ENCODE results near the gene CTDNEP1. TPM values are rescaled to one million over a fixed set of nuclear protein-coding genes. Genes with fewer than 3 reads are reported as not detected.

Gene CTDNEP1
- total RNA-seq: 100 to 1,000 TPM; 108 to 117 TPM
- long read RNA-seq, transcript CTDNEP1-210 (8 exons, 1,708 nt): major isoform, 35 of 51 reads
- long read RNA-seq, partial matches to known transcripts: 11 of 51 reads
- long read RNA-seq, other reads (novel, unspliced or antisense): 3 of 51 reads

DNA sequence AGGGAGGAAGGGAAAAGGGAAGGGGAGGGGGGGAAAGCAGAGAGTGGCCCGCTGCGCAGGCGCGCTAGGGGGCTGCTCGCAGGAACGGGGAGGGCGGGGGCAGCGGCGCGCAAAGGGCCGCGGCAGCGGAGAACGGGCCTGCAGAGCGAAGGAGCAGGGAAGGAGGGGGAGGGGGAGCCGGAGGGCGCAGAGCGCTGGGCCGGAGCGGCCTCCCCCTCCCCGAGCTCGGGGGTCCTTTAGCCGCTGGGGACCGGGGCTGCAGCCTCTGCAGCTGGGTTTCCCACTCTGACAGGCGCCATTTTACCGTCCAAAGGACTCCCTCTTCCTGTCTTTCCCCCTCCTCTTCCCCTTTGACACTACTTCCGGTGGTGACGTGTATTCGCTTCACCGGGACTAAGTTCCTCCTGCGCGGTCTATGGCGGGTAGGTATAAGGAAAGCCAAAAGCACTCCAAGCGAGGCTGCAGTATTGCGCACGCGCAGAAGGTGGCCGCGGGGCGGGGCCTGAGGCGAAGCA lies at the start of gene CTDNEP1:
Gene CTDNEP1 (minus strand): TSS at position 74 of the 515 bp plus-strand sequence. CDS start 438 bp downstream, outside the sequence.
- intact Hi-C loops (cut with DNase I, micrococcal nuclease): no loop called here
- DNase-seq (peak; percentile 97 to 99), ATAC-seq (peak; percentile 76)

DNA sequence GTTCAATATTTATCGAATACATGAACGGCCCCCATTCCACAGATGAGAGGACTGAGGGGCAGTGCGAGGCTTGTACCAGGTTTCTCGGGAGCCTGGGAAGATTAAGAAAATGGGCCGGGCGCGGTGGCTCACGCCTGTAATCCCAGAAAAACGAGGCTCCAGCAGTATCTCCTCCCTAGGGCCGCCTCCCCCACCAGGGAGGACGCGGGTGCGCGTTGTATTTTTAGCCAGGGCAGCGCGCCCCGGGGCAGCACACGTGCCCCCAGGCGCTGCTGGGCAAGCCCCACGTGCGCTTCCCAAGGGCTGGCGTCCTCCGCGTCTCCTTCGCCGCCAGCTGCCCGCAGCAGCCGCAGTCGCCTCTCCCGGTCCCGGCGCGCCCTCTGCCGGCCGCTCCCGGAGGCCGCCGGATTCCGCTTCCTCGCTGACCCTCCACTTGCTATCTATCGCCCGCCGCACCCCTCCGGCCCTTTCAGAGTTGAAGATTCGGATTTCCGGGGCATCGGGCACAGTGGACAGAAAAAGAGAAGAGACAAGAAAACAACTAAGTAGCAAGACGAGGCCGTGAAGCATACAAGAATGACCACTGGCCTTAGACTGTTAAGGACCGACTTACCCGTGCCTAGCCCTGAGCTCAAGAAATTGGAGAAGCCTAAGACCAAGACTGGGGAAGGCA lies 44.8 kb upstream of the CTDNEP1 start:
- DNase-seq (peak; percentile 78 to 81), ATAC-seq (peak; percentile 32)
- intact Hi-C loops (cut with DNase I, micrococcal nuclease): no loop called here

DNA sequence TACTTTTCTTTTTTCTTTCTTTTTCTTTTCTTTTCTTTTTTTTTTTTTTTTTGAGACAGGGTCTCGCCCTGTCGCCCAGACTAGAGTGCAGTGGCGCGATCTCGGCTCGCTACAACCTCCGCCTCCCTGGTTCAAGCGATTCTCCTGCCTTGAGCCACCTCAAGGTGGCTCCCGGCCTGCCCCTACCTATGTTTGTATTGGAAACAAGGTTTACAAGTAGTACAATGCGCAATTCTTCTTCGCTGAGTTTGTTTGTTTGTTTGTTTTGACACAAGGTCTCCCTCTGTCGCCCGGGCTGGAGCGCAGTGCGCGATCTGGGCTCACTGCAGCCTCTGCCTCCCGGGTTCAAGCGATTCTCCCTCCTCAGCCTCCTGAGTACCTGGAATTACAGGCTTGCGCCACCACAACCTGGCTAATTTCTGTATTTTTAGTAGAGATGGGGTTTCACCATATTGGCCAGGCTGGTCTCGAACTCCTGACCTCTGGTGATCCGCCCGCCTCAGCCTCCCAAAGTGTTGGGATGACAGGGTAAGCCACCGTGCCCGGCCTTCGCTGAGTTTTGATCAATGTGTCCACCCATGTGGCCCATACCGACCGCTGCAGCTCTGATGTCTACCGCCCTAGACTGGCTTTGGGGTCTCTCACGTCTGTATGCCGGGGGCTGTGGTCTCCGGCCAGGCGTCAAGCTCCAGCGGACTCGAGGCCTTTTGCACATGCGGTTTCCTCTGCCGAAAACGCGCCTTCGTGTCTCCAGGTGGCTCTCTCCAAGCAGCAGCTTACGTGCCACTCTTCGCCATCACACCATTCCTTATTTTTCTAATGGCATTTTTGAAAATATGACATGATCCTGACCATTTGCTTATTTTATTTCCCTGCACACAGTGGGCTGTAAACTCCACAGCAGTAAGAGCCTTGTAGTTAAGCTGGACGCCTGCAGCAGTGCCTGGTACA lies 44.0 kb upstream of the CTDNEP1 start:
- ATAC-seq (peak; percentile 34), DNase-seq (peak in 1 of 2 donors; percentile 47)
- intact Hi-C loops (cut with DNase I, micrococcal nuclease): loop anchor here in 1 of 2 donors (2.0 kb wide), 1 partner anchor 15 kb away; the partner anchor contains the start of gene SLC2A4

DNA sequence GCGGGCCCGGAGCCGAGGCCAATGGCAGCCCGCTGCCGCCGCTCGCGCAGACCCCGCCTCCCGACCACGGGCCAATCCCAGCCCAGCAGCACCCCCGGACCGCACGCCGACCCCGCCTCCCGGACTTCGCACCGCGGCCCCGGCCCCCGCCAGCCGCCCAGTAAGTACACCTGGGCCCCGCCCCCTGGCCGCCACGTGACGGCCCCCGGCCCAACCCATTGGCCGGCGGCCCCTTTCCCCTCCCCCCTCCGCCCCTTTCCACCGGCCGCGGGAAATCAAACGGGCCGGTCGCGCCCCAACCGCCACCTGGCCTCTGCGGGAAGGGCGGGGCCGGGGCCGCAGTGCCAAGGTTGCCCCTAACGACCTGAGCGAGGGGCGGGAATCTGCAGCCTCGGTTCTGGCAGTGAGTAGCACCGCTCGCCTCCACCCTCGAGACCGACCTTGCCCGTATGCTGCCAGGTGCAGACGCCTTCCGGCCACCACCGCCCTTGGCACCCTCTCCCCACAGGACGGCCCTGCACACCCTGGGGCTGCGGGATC lies 43.1 kb upstream of the CTDNEP1 start, which contains the start of gene YBX2:
Gene YBX2 (minus strand): TSS at position 26 of the 540 bp plus-strand sequence. CDS start 139 bp downstream, outside the sequence.
- DNase-seq: peak; percentile 95
- intact Hi-C loops (cut with DNase I, micrococcal nuclease): loop anchor here in 1 of 2 donors (2.0 kb wide), 1 partner anchor 14 kb away; the partner anchor contains the start of gene SLC2A4
- ATAC-seq: peak; percentile 81

DNA sequence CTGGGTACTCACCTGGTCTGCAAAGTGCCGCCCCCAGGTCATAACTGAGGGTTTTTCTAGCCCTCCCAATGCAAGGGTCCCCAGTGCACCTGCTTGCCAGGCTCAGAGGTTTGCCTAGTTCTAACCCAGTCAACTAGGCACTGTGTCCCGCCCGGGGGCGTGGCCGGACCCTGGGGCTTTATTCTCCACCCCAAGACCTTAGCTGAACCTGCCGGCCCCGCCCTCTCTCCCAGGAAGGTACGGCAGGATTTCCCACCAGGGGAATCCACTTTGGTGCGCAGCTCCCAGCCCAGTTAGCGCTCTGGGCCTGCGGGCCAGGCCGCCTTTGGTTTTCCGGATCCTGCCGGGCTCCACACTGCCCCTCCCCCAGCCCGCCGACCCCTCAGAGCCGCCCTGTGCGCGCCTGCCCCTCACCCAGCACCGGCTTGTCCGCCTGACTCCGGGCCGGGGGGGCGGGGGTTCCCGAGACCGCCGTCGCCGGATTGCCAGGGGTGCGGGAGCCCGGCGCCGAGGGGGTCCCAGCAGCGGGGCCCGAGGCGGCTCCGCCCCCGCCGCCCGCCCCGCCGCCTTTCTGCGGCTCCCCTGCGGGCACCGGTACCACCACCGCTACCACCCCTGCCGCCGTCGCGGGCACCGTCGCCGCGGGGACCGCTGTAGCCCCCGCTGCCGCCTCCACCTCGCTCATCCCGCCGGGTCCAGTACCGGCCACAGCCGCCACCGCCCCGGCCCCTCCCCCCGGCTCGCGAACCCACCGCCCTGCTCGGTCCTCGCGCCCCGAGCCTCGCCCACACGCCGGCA lies 42.5 kb upstream of the CTDNEP1 start:
- DNase-seq (peak; percentile 92 to 96), ATAC-seq (peak; percentile 56)
- intact Hi-C loops (cut with DNase I, micrococcal nuclease): loop anchor here in 1 of 2 donors (2.0 kb wide), 1 partner anchor 13 kb away; the partner anchor contains the start of gene SLC2A4

DNA sequence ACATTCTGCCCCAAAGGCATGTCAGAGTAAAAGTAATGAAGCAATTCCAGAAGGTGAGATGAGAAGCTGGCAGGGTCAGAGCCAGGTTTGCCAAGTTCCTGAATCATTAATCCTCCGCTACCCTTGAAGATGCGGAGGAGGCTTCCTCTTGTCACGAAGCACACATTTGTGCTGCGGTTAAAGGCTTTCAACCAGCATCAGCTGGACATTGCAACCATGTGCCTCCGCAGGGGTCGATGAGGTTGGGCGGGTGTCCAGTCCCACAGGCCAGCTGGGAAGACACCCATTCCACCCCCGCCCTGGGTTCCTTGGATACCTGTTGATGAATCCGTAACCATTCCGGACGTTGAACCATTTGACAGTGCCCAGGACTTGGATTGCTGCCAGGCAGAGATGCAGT lies 41.6 kb upstream of the CTDNEP1 start:
- ATAC-seq (no peak), DNase-seq (peak; percentile 45 to 49)
- intact Hi-C loops (cut with DNase I, micrococcal nuclease): no loop called here

DNA sequence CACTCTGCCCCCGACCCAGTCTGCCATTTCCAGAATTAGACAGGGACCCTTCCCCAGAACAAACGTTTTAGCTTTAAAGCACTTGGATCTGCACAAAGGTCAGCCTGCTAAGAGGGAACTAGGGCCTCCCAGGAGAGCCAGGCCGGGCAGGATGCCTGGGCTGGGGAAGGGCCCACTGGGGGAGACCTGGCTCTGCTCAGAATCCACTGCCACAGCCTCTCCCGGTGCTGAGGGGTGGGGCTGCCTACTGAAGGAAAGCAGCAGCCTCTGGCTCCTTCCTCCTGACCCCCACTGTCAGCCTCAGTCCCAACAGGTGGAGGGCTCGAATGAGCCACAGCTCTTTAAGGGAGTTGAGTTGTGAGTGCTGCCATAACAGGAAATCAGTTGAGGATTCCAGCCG lies 41.2 kb upstream of the CTDNEP1 start:
- intact Hi-C loops (cut with DNase I, micrococcal nuclease): no loop called here
- ATAC-seq (no peak), DNase-seq (peak in 1 of 2 donors; percentile 52)

DNA sequence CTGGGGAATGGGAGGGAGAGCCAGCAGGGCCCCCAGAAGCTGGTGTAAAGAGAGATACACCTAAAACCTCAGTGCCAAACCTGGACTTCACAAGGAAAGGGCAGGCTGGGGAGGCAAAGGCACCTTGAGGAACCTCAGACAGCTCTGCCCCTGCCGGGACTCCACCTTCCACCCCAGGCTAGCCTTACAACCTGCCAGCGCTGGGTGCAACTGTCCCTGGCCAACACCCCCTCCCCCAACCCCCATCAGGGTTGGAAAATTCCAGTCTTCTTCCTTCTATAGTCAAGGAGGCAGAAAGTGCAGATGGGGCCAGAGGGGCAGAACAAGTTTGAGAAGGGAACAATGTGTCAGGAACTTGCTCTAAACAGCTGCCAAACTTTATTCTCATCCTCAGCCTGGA lies 40.7 kb upstream of the CTDNEP1 start:
- no peak for DNase-seq
- no peak for ATAC-seq
- intact Hi-C loops (cut with DNase I, micrococcal nuclease): no loop called here

DNA sequence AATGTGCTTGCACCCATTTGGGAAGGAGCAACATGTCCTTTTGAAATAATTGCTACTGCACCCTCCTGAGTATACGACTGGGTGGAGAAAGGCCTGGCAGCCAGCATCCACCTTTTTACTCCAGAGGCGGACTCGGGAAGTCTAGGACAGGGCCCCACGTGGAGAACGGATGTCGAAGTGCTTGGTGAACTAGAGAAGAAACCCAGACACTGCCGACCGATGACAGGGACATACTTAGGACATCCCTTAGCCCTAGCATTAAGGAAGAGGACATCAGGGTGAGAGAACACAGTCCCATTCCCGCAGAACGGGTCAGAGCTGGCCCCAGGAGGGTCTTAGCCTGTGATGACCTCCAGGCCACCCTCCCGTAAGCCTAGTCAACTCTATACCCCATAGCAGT lies 39.2 kb upstream of the CTDNEP1 start:
- DNase-seq: no peak
- ATAC-seq: no peak
- intact Hi-C loops (cut with DNase I, micrococcal nuclease): no loop called here

DNA sequence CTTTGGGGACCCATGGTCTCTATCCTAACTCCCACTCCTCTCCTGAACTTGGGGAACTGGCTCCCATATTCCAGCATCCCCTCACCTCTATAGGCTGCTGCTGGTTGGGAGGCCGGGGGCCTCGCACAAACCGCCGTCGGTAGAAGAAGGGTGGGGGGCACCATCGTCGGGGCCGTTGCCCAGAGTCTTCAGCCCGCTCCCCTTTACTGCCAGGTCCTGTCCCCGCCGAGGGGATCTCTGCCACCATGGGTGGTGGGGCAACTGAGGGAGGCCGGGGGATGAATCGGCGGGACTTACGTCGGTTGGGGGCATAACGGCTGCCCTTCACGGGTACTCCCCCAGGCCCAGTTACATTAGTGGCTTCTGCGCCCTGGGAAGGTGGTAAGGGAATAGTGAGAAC lies 38.6 kb upstream of the CTDNEP1 start:
- DNase-seq (no peak), ATAC-seq (no peak)
- intact Hi-C loops (cut with DNase I, micrococcal nuclease): no loop called here

DNA sequence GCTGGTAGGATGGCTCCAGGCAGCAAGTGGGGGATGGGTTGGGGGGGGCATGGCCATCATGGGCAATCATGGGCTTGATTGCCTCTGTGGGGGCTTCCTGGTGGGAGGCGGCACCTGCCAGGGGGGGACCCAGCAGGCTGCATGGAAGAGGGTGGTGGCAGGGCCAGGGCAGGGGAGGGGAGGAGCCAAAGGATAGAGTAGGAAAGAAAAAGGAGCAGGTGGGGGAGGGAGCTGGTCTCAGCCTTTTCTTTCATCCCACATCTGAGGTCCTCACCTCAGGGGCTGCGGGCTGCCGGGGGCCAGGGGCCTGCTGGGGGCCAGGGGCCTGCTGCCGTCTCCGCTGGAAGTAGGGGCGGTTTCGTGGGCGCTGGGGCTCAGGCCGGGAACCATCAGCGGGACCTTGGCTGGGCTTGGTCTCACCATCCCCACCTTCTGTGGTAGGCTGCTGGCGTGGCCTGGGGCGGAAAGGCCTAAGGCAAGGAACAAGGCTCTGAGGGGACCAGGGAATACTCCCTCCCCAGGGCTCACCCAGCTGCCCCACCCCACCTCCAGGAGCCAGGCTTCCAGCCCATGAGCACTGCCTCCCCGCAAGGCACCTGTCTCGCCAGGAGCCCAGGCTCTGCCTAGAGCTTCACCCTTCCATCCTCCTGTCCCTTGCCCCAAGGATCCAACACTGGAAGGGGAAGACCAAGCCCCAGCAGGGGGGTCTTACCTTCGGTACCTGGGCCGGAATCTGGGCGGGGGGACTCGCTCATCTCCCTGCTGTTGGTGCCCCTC lies 37.9 kb upstream of the CTDNEP1 start:
- DNase-seq (no peak), ATAC-seq (no peak)
- intact Hi-C loops (cut with DNase I, micrococcal nuclease): no loop called here

DNA sequence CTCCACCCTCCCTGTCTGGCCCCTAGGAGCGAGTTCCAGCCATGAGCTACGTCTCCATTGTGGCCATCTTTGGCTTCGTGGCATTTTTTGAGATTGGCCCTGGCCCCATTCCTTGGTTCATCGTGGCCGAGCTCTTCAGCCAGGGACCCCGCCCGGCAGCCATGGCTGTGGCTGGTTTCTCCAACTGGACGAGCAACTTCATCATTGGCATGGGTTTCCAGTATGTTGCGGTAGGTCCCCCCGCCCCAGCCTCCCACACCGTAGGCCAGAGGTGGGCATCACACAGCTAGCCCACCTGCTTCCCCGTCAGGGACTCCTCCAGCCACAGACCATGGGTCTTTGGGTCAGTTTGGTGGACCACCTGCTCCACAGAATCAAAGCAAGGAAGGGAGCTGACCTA lies 34.1 kb upstream of the CTDNEP1 start:
- ATAC-seq (no peak), DNase-seq (no peak)
- intact Hi-C loops (cut with DNase I, micrococcal nuclease): no loop called here

DNA sequence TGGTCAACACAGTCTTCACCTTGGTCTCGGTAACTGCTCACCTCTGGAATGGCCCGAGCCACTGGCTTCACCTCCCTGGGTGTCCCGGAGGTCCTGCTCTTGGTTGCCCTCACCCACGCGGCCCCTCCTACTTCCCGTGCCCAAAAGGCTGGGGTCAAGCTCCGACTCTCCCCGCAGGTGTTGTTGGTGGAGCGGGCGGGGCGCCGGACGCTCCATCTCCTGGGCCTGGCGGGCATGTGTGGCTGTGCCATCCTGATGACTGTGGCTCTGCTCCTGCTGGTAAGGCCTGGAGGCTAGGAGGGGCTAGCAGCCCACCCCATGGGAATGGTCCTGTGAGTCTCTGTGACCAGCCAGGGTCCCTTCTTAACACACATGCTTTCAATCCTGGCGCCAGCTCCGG lies 33.4 kb upstream of the CTDNEP1 start:
- ATAC-seq (no peak), DNase-seq (no peak)
- intact Hi-C loops (cut with DNase I, micrococcal nuclease): no loop called here

DNA sequence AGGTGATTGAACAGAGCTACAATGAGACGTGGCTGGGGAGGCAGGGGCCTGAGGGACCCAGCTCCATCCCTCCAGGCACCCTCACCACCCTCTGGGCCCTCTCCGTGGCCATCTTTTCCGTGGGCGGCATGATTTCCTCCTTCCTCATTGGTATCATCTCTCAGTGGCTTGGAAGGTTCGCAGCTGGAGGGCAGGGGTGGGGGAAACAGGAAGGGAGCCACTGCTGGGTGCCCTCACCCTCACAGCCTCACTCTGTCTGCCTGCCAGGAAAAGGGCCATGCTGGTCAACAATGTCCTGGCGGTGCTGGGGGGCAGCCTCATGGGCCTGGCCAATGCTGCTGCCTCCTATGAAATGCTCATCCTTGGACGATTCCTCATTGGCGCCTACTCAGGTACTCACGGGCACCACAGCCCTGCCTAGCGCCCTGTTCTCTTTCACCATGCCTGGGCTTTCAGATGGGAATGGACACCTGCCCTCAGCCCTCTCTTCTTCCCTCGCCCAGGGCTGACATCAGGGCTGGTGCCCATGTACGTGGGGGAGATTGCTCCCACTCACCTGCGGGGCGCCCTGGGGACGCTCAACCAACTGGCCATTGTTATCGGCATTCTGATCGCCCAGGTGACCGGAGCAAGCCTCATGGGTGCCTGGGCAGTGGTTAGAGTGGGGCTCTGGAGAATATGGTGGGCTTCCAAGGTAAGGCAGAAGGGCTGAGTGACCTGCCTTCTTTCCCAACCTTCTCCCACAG lies 32.1 kb upstream of the CTDNEP1 start:
- ATAC-seq (no peak), DNase-seq (no peak)
- intact Hi-C loops (cut with DNase I, micrococcal nuclease): no loop called here

DNA sequence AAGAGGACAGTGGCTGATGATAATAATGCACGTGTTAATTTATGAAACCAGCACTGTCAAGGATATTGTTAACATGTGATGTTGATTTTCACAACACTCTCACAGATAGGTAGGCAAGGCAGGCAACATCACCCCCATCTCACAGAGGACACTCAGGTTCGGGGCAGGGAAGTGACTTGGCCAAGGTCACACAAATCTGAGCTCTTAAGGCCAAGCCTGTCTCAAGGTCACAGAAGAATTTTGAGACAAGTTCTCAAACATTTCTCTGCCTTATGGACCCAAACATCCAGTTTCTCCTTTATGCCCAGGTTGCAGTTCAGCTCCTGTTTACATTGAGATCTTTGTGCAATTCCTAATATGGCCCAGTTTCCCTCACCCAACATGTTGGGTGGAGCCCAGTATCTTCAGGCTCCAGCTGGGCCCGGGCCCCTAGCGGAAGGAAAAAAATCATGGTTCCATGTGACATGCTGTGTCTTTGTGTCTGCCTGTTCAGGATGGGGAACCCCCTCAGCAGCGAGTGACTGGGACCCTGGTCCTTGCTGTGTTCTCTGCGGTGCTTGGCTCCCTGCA lies 31.3 kb upstream of the CTDNEP1 start:
- no peak for DNase-seq
- intact Hi-C loops (cut with DNase I, micrococcal nuclease): no loop called here

More for the DNA sequence above, 31.3 kb upstream of the CTDNEP1 start:
- no peak for ATAC-seq

Data from left colon (tissue), 2 donors.